ENCODE measurements around the gene NDNF. TPM values are rescaled to one million over a fixed set of nuclear protein-coding genes. Genes with fewer than 3 reads are reported as not detected.

NDNF gene
- polyA plus RNA-seq, 1 of the 3 experiments (the other 2 are of a cell fraction), result not detected

- Histone ChIP-seq H3K79me2 (ENCODE audit: insufficient read depth) (no peaks in the 10 kb centered on the region), H3K9me3 (no peaks in the 10 kb centered on the region), H3K36me3 (replicated peaks in 1 of 2; ENCODE audit: control insufficient read depth in 1 of 2, insufficient read depth in 2 of 2, low read length in 1 of 2) (no peaks in the 10 kb centered on the region), H2AFZ (ENCODE audit: low read depth) (no peak overlapping the region), H3K9ac (no peak overlapping the region), H3K27me3 (ENCODE audit: insufficient read depth) (no peaks in the 10 kb centered on the region), H3K4me1 (ENCODE audit: control insufficient read depth in 1 of 2, insufficient read depth in 2 of 2, low read depth in 1 of 2, low read length in 1 of 2) (no peaks in the 10 kb centered on the region), H3K27ac (ENCODE audit: low read depth in 2 of 2, low read length in 1 of 2) (no peak overlapping the region), H4K20me1 (ENCODE audit: insufficient read depth) (no peaks in the 10 kb centered on the region), H3K4me3 (ENCODE audit: low read depth in 2 of 2, low read length in 1 of 2) (no peak overlapping the region), H3F3A (replicated peaks; ENCODE audit: insufficient read depth) (no peaks in the 10 kb centered on the region), H3K9me2 (no peaks in the 10 kb centered on the region), H3K4me2 (no peak overlapping the region)
- DNase-seq, result no peak
- POLR2A ChIA-PET, result no interaction called here
- TF ChIP-seq EP300 (IDR thresholded peaks at IDR 0.05; ENCODE audit: borderline replicate concordance in 1 of 2, low read depth in 1 of 2, low read length in 1 of 2), result no peak
- TF ChIP-seq TEAD4 (IDR thresholded peaks at IDR 0.05; ENCODE audit: borderline replicate concordance, insufficient read depth), result no peak
- no peak for TF ChIP-seq RFX5 (IDR thresholded peaks at IDR 0.05; ENCODE audit: low read length)
- no peak for TF ChIP-seq FOXJ3 (CRISPR knock-in tag; IDR thresholded peaks at IDR 0.05)
- no peak for TF ChIP-seq ELF1 (IDR thresholded peaks at IDR 0.05)
- TF ChIP-seq RAD21 (IDR thresholded peaks at IDR 0.05; ENCODE audit: low read length), result no peak
- 83% methylated on average over 2 of the region's 2 CpGs for WGBS (ENCODE audit: low lambda C conversion rate)
- CTCF ChIA-PET, result interaction anchor here (1.3 to 2.7 kb wide), 6 partner anchors 8 to 956 kb away, joined by 3 to 9 read pairs (median 4); no protein-coding TSS in a partner anchor
Measured at GRCh38 chr4:121108557-121108956, 36.2 kb upstream of the NDNF start.

- no peaks in the 10 kb centered on the region for H3K36me3 ChIP-seq (replicated peaks in 1 of 2; ENCODE audit: control insufficient read depth in 1 of 2, insufficient read depth in 2 of 2, low read length in 1 of 2)
- no peaks in the 10 kb centered on the region for H3F3A ChIP-seq (replicated peaks; ENCODE audit: insufficient read depth)
- no peak overlapping the region for H2AFZ ChIP-seq (ENCODE audit: low read depth)
- POLR2A ChIA-PET, result no interaction called here
- no peaks in the 10 kb centered on the region for H3K27me3 ChIP-seq (ENCODE audit: insufficient read depth)
- DNase-seq, result no peak
- H3K4me1 ChIP-seq (ENCODE audit: control insufficient read depth in 1 of 2, insufficient read depth in 2 of 2, low read depth in 1 of 2, low read length in 1 of 2), result no peaks in the 10 kb centered on the region
- CTCF ChIA-PET, result interaction anchor here (1.3 kb wide), 1 partner anchor 9 kb away, joined by 3 read pairs; no protein-coding TSS in a partner anchor
- no peaks in the 10 kb centered on the region for H3K9me2 ChIP-seq
- no peaks in the 10 kb centered on the region for H4K20me1 ChIP-seq (ENCODE audit: insufficient read depth)
- no peak overlapping the region for H3K9ac ChIP-seq
- H3K79me2 ChIP-seq (ENCODE audit: insufficient read depth), result no peaks in the 10 kb centered on the region
- no peaks in the 10 kb centered on the region for H3K9me3 ChIP-seq
- WGBS (ENCODE audit: low lambda C conversion rate), result 57% methylated on average over 4 of the region's 4 CpGs
- H3K4me2 ChIP-seq, result no peak overlapping the region
- TF ChIP-seq POLR2AphosphoS5 (IDR thresholded peaks at IDR 0.05; ENCODE audit: low read depth, low read length) (no peak), RCOR1 (IDR thresholded peaks at IDR 0.05; ENCODE audit: low read length) (no peak), CHD2 (IDR thresholded peaks at IDR 0.05; ENCODE audit: low read length, partially characterized antibody) (no peak), REST (IDR thresholded peaks at IDR 0.05; ENCODE audit: low read depth, low read length) (peak; percentile 55; the same call in 1 of the 2 replicates)
- H3K4me3 ChIP-seq (ENCODE audit: low read depth in 2 of 2, low read length in 1 of 2), result no peak overlapping the region
- H3K27ac ChIP-seq (ENCODE audit: low read depth in 2 of 2, low read length in 1 of 2), result no peak overlapping the region
Measured at GRCh38 chr4:121107507-121107906, 35.2 kb upstream of the NDNF start.
